ENCODE results near the gene HTR7.

- no peak for TF ChIP-seq CTCF (IDR thresholded peaks at IDR 0.05)
- TF ChIP-seq POLR2A (IDR thresholded peaks at IDR 0.05) = no peak
These were observed 39.1 kb downstream of the HTR7 start for GRCh38 chr10:90818736-90819135.
